ENCODE results near the gene ORAI1. TPM values are rescaled to one million over a fixed set of nuclear protein-coding genes. Genes with fewer than 3 reads are reported as not detected.
"Not testable (repeated sequence)": the region's sequence is repeated elsewhere in the genome, so short reads cannot be mapped to it uniquely, and the experiment has no call there.

ORAI1 gene
- total RNA-seq, 1 experiment from 2014 or later: 24.7 TPM

DNA sequence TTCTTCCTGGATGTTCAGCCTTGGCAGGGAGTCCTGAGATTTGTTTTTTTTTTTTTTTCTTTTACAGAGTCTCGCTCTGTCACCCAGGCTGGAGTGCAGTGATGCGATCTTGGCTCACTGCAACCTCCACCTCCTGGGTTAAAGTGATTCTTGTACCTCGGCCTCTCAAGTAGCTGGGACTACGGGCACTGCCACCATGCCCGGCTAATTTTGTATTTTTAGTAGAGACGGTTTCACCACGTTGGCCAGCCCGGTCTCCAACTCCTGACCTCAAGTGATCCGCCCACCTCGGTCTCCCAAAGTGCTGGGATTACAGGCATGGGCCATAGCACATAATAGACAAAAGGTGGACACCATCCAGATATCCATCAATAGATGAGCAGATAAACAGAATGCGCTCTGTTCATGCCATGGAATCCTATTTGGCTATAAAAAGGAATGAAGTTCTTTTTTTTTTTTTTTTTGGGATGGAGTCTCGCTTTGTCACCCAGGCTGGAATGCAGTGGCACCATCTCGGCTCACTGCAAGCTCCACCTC, 53.4 kb downstream of the ORAI1 start:
- not testable (repeated sequence) for H3K36me3 ChIP-seq (replicated peaks; ENCODE audit: control insufficient read depth, insufficient read depth, low read length); H3K27me3 ChIP-seq (ENCODE audit: control insufficient read depth, insufficient read depth, low read length); H3K4me3 ChIP-seq (ENCODE audit: insufficient read depth, low read depth, low read length); DNase-seq

GRCh38 chr12:121688966-121689365, 62.6 kb downstream of the ORAI1 start:
- Histone ChIP-seq H3K27me3 (ENCODE audit: control insufficient read depth, insufficient read depth, low read length) (no peaks in the 10 kb centered on the region), H3K4me3 (ENCODE audit: insufficient read depth, low read depth, low read length) (no peak overlapping the region), H3K36me3 (replicated peaks; ENCODE audit: control insufficient read depth, insufficient read depth, low read length) (no peaks in the 10 kb centered on the region)
- no peak for DNase-seq

DNA sequence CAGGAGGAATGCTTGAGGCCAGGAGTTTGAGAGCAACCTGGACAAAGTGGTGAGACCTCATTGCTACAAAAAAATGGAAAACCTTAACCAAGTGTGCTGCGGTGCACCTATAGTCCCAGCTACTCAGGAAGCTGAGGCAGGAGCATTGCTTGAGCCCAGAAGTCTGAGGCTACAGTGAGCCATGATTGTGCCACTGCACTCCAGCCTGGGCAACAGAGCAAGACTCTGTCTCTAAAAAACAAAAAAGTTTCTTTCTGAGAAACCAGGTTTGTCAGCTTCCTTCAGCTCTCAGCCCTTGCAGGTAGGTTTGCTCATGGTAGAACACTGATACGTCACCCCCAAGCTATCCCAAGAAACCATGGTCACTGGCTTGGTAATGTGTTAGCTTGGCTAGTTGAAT, 63.1 kb downstream of the ORAI1 start:
- no peak overlapping the region for H3K4me3 ChIP-seq (ENCODE audit: insufficient read depth, low read depth, low read length)
- H3K27me3 ChIP-seq (ENCODE audit: control insufficient read depth, insufficient read depth, low read length): no peaks in the 10 kb centered on the region
- H3K36me3 ChIP-seq (replicated peaks; ENCODE audit: control insufficient read depth, insufficient read depth, low read length): no peaks in the 10 kb centered on the region
- no peak for DNase-seq

Other genes with a start within 250 kb of the ORAI1 start
- 77.2 and 82.4 TPM in 2 replicates for gene RNF34, start 226.4 kb upstream of the ORAI1 start, total RNA-seq (2014; rRNA removed; shearing (Covaris generic))
- gene KDM2B, start 45.5 kb upstream of the ORAI1 start, total RNA-seq (2014; rRNA removed; shearing (Covaris generic)): 94.3 and 109 TPM in 2 replicates
- 0.31 and 1.5 TPM in 2 replicates for gene MORN3, start 43.1 kb downstream of the ORAI1 start, total RNA-seq (2014; rRNA removed; shearing (Covaris generic))
- gene TMEM120B, start 86.2 kb downstream of the ORAI1 start, total RNA-seq (2014; rRNA removed; shearing (Covaris generic)): 23.8 and 33.6 TPM in 2 replicates
- gene RHOF, start 167.2 kb downstream of the ORAI1 start, total RNA-seq (2014; rRNA removed; shearing (Covaris generic)): 23.8 and 25.5 TPM in 2 replicates
- 3.5 and 4.6 TPM in 2 replicates for gene SETD1B, start 177.5 kb downstream of the ORAI1 start, total RNA-seq (2014; rRNA removed; shearing (Covaris generic))
- gene HPD, start 232.3 kb downstream of the ORAI1 start, total RNA-seq (2014; rRNA removed; shearing (Covaris generic)): 0.80 and 1.1 TPM in 2 replicates

Data from H7 (cell line).